ENCODE data around the gene ATG101.
A peak's percentile ranks its signal among the peaks of the same experiment; 100 is the strongest.

Gene ATG101

DNA sequence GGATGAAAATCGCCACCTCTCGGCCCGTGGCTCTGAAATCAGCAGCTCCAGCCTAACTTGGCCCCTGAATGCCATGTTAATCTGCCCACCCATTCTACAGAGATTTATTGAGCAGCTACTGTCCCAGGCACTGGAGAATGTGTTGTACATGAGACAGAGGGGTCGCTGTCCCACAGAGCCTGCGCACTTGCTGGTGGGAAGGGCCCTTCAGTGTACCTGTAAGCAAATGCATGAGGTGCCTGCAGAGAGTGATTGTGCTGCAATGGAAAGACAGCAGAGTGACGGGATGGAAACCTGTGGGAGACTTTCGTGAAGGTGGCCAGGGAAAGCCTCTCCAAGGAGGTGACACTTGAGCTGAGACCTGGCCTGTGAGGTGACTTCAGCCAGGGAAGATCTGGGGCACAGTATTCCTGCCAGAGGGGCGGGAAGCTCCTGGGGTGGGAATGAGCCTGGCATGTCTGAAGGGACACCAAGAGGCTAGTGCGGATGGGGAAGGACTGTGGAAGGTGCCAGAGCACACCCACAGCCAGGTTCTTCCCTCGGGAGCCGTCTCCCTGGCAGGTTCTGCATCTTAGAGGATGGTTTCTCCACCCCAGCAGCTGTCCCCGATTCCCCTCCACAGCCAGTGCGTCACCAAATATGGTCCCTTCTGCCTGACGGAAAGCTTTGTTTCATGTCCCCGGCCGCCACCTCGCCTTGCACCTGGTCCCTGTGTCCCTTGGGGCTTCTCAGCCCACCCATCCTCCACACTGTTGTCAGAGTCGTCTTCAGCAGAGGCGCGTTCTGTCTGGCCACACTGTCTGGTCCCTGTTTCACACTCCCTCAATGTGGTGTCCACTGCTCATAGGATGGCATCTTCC lies 18.4 kb downstream of the ATG101 start:
- peak overlapping the region; percentile 21 for H3K4me3 ChIP-seq (ENCODE audit: low read depth, low read length, poor library complexity, severe bottlenecking)
- H4K20me1 ChIP-seq (ENCODE audit: insufficient read depth, low read length), result no peaks in the 10 kb centered on the region
- H3K4me2 ChIP-seq (ENCODE audit: low read length), result peak overlapping the region; percentile 48
- no peaks in the 10 kb centered on the region for H3K9me3 ChIP-seq (ENCODE audit: low read length)
- H3F3A ChIP-seq (ENCODE audit: insufficient read depth, low read length), result no peaks in the 10 kb centered on the region
- H2AFZ ChIP-seq (ENCODE audit: low read length), result no peak overlapping the region
- H3K79me2 ChIP-seq (ENCODE audit: insufficient read depth, low read length), result no peaks in the 10 kb centered on the region
- peaks cover 49% of the 10 kb centered on the region for H3K4me1 ChIP-seq (ENCODE audit: insufficient read depth, low read length, severe bottlenecking)
- peak overlapping the region; percentile 50 for H3K9ac ChIP-seq (ENCODE audit: low read length)
- TF ChIP-seq CTCF (IDR thresholded peaks at IDR 0.05; ENCODE audit: low read length) (peak; percentile 42), EZH2 (IDR thresholded peaks at IDR 0.05; ENCODE audit: borderline replicate concordance, low read length) (no peak)
- no peaks in the 10 kb centered on the region for H3K27me3 ChIP-seq (ENCODE audit: insufficient read depth, low read length)
- peak overlapping the region; percentile 88 for H3K27ac ChIP-seq (ENCODE audit: low read depth, low read length, poor library complexity, severe bottlenecking)
- no peaks in the 10 kb centered on the region for H3K9me2 ChIP-seq (ENCODE audit: low read depth, low read length)
- no peaks in the 10 kb centered on the region for H3K36me3 ChIP-seq (ENCODE audit: insufficient read depth, low read length)

- peaks cover 45% of the 10 kb centered on the region for H3K4me1 ChIP-seq (ENCODE audit: insufficient read depth, low read length, severe bottlenecking)
- peak overlapping the region; percentile 88 for H3K27ac ChIP-seq (ENCODE audit: low read depth, low read length, poor library complexity, severe bottlenecking)
- no peaks in the 10 kb centered on the region for H3K36me3 ChIP-seq (ENCODE audit: insufficient read depth, low read length)
- no peak overlapping the region for H2AFZ ChIP-seq (ENCODE audit: low read length)
- H3K9me2 ChIP-seq (ENCODE audit: low read depth, low read length), result no peaks in the 10 kb centered on the region
- H3K27me3 ChIP-seq (ENCODE audit: insufficient read depth, low read length), result no peaks in the 10 kb centered on the region
- no peak overlapping the region for H3K4me3 ChIP-seq (ENCODE audit: low read depth, low read length, poor library complexity, severe bottlenecking)
- TF ChIP-seq EZH2 (IDR thresholded peaks at IDR 0.05; ENCODE audit: borderline replicate concordance, low read length) (no peak), CTCF (IDR thresholded peaks at IDR 0.05; ENCODE audit: low read length) (no peak)
- no peak overlapping the region; the same call in 1 of the 2 replicates for H3K9ac ChIP-seq (ENCODE audit: low read length)
- H3K9me3 ChIP-seq (ENCODE audit: low read length), result no peaks in the 10 kb centered on the region
- H3K79me2 ChIP-seq (ENCODE audit: insufficient read depth, low read length), result no peaks in the 10 kb centered on the region
- no peaks in the 10 kb centered on the region for H3F3A ChIP-seq (ENCODE audit: insufficient read depth, low read length)
- H4K20me1 ChIP-seq (ENCODE audit: insufficient read depth, low read length), result no peaks in the 10 kb centered on the region
- H3K4me2 ChIP-seq (ENCODE audit: low read length), result peak overlapping the region; percentile 48; the same call in 1 of the 2 replicates
Measured at GRCh38 chr12:52089491-52089890, 19.7 kb downstream of the ATG101 start.

- no peak for TF ChIP-seq CTCF (IDR thresholded peaks at IDR 0.05; ENCODE audit: low read length)
- no peak for TF ChIP-seq EZH2 (IDR thresholded peaks at IDR 0.05; ENCODE audit: borderline replicate concordance, low read length)
- H3K27ac ChIP-seq (ENCODE audit: low read depth, low read length, poor library complexity, severe bottlenecking), result peak overlapping the region; percentile 88
- H3K9me3 ChIP-seq (ENCODE audit: low read length), result no peaks in the 10 kb centered on the region
- no peak overlapping the region for H3K4me3 ChIP-seq (ENCODE audit: low read depth, low read length, poor library complexity, severe bottlenecking)
- H3K9me2 ChIP-seq (ENCODE audit: low read depth, low read length), result no peaks in the 10 kb centered on the region
- H3K4me2 ChIP-seq (ENCODE audit: low read length), result no peak overlapping the region
- no peaks in the 10 kb centered on the region for H4K20me1 ChIP-seq (ENCODE audit: insufficient read depth, low read length)
- H3K27me3 ChIP-seq (ENCODE audit: insufficient read depth, low read length), result no peaks in the 10 kb centered on the region
- peaks cover 45% of the 10 kb centered on the region for H3K4me1 ChIP-seq (ENCODE audit: insufficient read depth, low read length, severe bottlenecking)
- H3K36me3 ChIP-seq (ENCODE audit: insufficient read depth, low read length), result no peaks in the 10 kb centered on the region
- H3F3A ChIP-seq (ENCODE audit: insufficient read depth, low read length), result no peaks in the 10 kb centered on the region
- H2AFZ ChIP-seq (ENCODE audit: low read length), result no peak overlapping the region
- no peak overlapping the region for H3K9ac ChIP-seq (ENCODE audit: low read length)
- no peaks in the 10 kb centered on the region for H3K79me2 ChIP-seq (ENCODE audit: insufficient read depth, low read length)
Measured at GRCh38 chr12:52090291-52090690, 20.5 kb downstream of the ATG101 start.

All from OCI-LY1 (cell line).